ENCODE results near the gene CSMD2. TPM values are rescaled to one million over a fixed set of nuclear protein-coding genes. Genes with fewer than 3 reads are reported as not detected.

The CSMD2 gene
- total RNA-seq, 1 donor from 2014 or later = 0.52 TPM

- Histone ChIP-seq H3K4me3 (ENCODE audit: low read length in 3 of 3) (no peak overlapping the region), H3K9ac (ENCODE audit: low read depth in 1 of 3, low read length in 3 of 3) (no peak overlapping the region), H3K36me3 (ENCODE audit: control insufficient read depth in 3 of 3, insufficient read depth in 3 of 3, low read length in 3 of 3) (no peaks in the 10 kb centered on the region), H3K27me3 (ENCODE audit: control insufficient read depth in 3 of 3, insufficient read depth in 3 of 3, low read length in 3 of 3) (peaks cover 0 to 8% (median 2%) of the 10 kb centered on the region in 3 donors), H3K4me1 (ENCODE audit: control insufficient read depth in 3 of 3, insufficient read depth in 3 of 3, low read length in 3 of 3) (no peaks in the 10 kb centered on the region), H3K9me3 (ENCODE audit: control insufficient read depth in 3 of 3, low read length in 3 of 3) (no peaks in the 10 kb centered on the region), H3K27ac (ENCODE audit: low read depth, low read length) (no peak overlapping the region)
Observed at GRCh38 chr1:33864460-33865389, 300.3 kb downstream of the CSMD2 start.

- no peak within 1 kb of the TSS for H3K9ac ChIP-seq (ENCODE audit: low read depth in 1 of 3, low read length in 3 of 3)
- H3K36me3 ChIP-seq (ENCODE audit: control insufficient read depth in 3 of 3, insufficient read depth in 3 of 3, low read length in 3 of 3) = no peaks in the 10 kb centered on the region
- no peaks in the 10 kb centered on the region for H3K4me1 ChIP-seq (ENCODE audit: control insufficient read depth in 3 of 3, insufficient read depth in 3 of 3, low read length in 3 of 3)
- H3K4me3 ChIP-seq (ENCODE audit: low read length in 3 of 3) = no peak within 1 kb of the TSS
- peaks cover 0 to 8% (median 2%) of the 10 kb centered on the region in 3 donors for H3K27me3 ChIP-seq (ENCODE audit: control insufficient read depth in 3 of 3, insufficient read depth in 3 of 3, low read length in 3 of 3)
- H3K27ac ChIP-seq (ENCODE audit: low read depth, low read length) = no peak within 1 kb of the TSS
- H3K9me3 ChIP-seq (ENCODE audit: control insufficient read depth in 3 of 3, low read length in 3 of 3) = no peaks in the 10 kb centered on the region
Observed at GRCh38 chr1:33863779-33864178, 301.3 kb downstream of the CSMD2 start, which contains the start of gene HMGB4. HMGB4 (plus strand) TSS chr1:33864079; CDS start chr1:33864192, 113 bp downstream.

- no peaks in the 10 kb centered on the region for H3K36me3 ChIP-seq (ENCODE audit: control insufficient read depth in 3 of 3, insufficient read depth in 3 of 3, low read length in 3 of 3)
- peaks cover 0 to 10% (median 8%) of the 10 kb centered on the region in 3 donors for H3K27me3 ChIP-seq (ENCODE audit: control insufficient read depth in 3 of 3, insufficient read depth in 3 of 3, low read length in 3 of 3)
- H3K4me1 ChIP-seq (ENCODE audit: control insufficient read depth in 3 of 3, insufficient read depth in 3 of 3, low read length in 3 of 3) = no peaks in the 10 kb centered on the region
- no peak overlapping the region for H3K27ac ChIP-seq (ENCODE audit: low read depth, low read length)
- H3K9ac ChIP-seq (ENCODE audit: low read depth in 1 of 3, low read length in 3 of 3) = no peak overlapping the region
- no peaks in the 10 kb centered on the region for H3K9me3 ChIP-seq (ENCODE audit: control insufficient read depth in 3 of 3, low read length in 3 of 3)
- no peak overlapping the region for H3K4me3 ChIP-seq (ENCODE audit: low read length in 3 of 3)
Observed at GRCh38 chr1:33860671-33861070, 304.4 kb downstream of the CSMD2 start.

- Histone ChIP-seq H3K4me1 (ENCODE audit: control insufficient read depth in 3 of 3, insufficient read depth in 3 of 3, low read length in 3 of 3) (no peaks in the 10 kb centered on the region), H3K36me3 (ENCODE audit: control insufficient read depth in 3 of 3, insufficient read depth in 3 of 3, low read length in 3 of 3) (no peaks in the 10 kb centered on the region), H3K27me3 (ENCODE audit: control insufficient read depth in 3 of 3, insufficient read depth in 3 of 3, low read length in 3 of 3) (peaks cover 0 to 14% (median 7%) of the 10 kb centered on the region in 3 donors), H3K4me3 (ENCODE audit: low read length in 3 of 3) (no peak overlapping the region), H3K27ac (ENCODE audit: low read depth, low read length) (no peak overlapping the region), H3K9me3 (ENCODE audit: control insufficient read depth in 3 of 3, low read length in 3 of 3) (no peaks in the 10 kb centered on the region), H3K9ac (ENCODE audit: low read depth in 1 of 3, low read length in 3 of 3) (no peak overlapping the region)
Observed at GRCh38 chr1:33854091-33854490, 310.9 kb downstream of the CSMD2 start.

GRCh38 chr1:33853431-33853830 is 311.6 kb downstream of the CSMD2 start:
- no peaks in the 10 kb centered on the region for H3K36me3 ChIP-seq (ENCODE audit: control insufficient read depth in 3 of 3, insufficient read depth in 3 of 3, low read length in 3 of 3)
- H3K9me3 ChIP-seq (ENCODE audit: control insufficient read depth in 3 of 3, low read length in 3 of 3) = no peaks in the 10 kb centered on the region
- no peaks in the 10 kb centered on the region for H3K4me1 ChIP-seq (ENCODE audit: control insufficient read depth in 3 of 3, insufficient read depth in 3 of 3, low read length in 3 of 3)
- H3K27me3 ChIP-seq (ENCODE audit: control insufficient read depth in 3 of 3, insufficient read depth in 3 of 3, low read length in 3 of 3) = peaks cover 0 to 14% (median 7%) of the 10 kb centered on the region in 3 donors
- H3K9ac ChIP-seq (ENCODE audit: low read depth in 1 of 3, low read length in 3 of 3) = no peak overlapping the region
- H3K27ac ChIP-seq (ENCODE audit: low read depth, low read length) = no peak overlapping the region
- H3K4me3 ChIP-seq (ENCODE audit: low read length in 3 of 3) = no peak overlapping the region

- Histone ChIP-seq H3K9me3 (ENCODE audit: control insufficient read depth in 3 of 3, low read length in 3 of 3) (no peaks in the 10 kb centered on the region), H3K4me3 (ENCODE audit: low read length in 3 of 3) (no peak overlapping the region), H3K4me1 (ENCODE audit: control insufficient read depth in 3 of 3, insufficient read depth in 3 of 3, low read length in 3 of 3) (no peaks in the 10 kb centered on the region), H3K36me3 (ENCODE audit: control insufficient read depth in 3 of 3, insufficient read depth in 3 of 3, low read length in 3 of 3) (no peaks in the 10 kb centered on the region), H3K9ac (ENCODE audit: low read depth in 1 of 3, low read length in 3 of 3) (no peak overlapping the region), H3K27me3 (ENCODE audit: control insufficient read depth in 3 of 3, insufficient read depth in 3 of 3, low read length in 3 of 3) (peaks cover 0 to 14% (median 7%) of the 10 kb centered on the region in 3 donors), H3K27ac (ENCODE audit: low read depth, low read length) (no peak overlapping the region)
Observed at GRCh38 chr1:33852711-33853110, 312.3 kb downstream of the CSMD2 start.

GRCh38 chr1:33850481-33850880 is 314.5 kb downstream of the CSMD2 start:
- no peak overlapping the region for H3K4me3 ChIP-seq (ENCODE audit: low read length in 3 of 3)
- H3K36me3 ChIP-seq (ENCODE audit: control insufficient read depth in 3 of 3, insufficient read depth in 3 of 3, low read length in 3 of 3) = no peaks in the 10 kb centered on the region
- H3K9me3 ChIP-seq (ENCODE audit: control insufficient read depth in 3 of 3, low read length in 3 of 3) = no peaks in the 10 kb centered on the region
- H3K27me3 ChIP-seq (ENCODE audit: control insufficient read depth in 3 of 3, insufficient read depth in 3 of 3, low read length in 3 of 3) = peaks cover 0 to 6% (median 6%) of the 10 kb centered on the region in 3 donors
- H3K27ac ChIP-seq (ENCODE audit: low read depth, low read length) = no peak overlapping the region
- H3K9ac ChIP-seq (ENCODE audit: low read depth in 1 of 3, low read length in 3 of 3) = no peak overlapping the region
- H3K4me1 ChIP-seq (ENCODE audit: control insufficient read depth in 3 of 3, insufficient read depth in 3 of 3, low read length in 3 of 3) = no peaks in the 10 kb centered on the region

- Histone ChIP-seq H3K4me3 (ENCODE audit: low read length in 3 of 3) (no peak overlapping the region), H3K4me1 (ENCODE audit: control insufficient read depth in 3 of 3, insufficient read depth in 3 of 3, low read length in 3 of 3) (no peaks in the 10 kb centered on the region), H3K27ac (ENCODE audit: low read depth, low read length) (no peak overlapping the region), H3K36me3 (ENCODE audit: control insufficient read depth in 3 of 3, insufficient read depth in 3 of 3, low read length in 3 of 3) (no peaks in the 10 kb centered on the region), H3K9ac (ENCODE audit: low read depth in 1 of 3, low read length in 3 of 3) (no peak overlapping the region), H3K9me3 (ENCODE audit: control insufficient read depth in 3 of 3, low read length in 3 of 3) (no peaks in the 10 kb centered on the region), H3K27me3 (ENCODE audit: control insufficient read depth in 3 of 3, insufficient read depth in 3 of 3, low read length in 3 of 3) (peaks cover 0 to 1% (median 0%) of the 10 kb centered on the region in 3 donors)
Observed at GRCh38 chr1:33849211-33849610, 315.8 kb downstream of the CSMD2 start.

GRCh38 chr1:33848205-33848937 is 316.7 kb downstream of the CSMD2 start:
- H3K9me3 ChIP-seq (ENCODE audit: control insufficient read depth in 3 of 3, low read length in 3 of 3) = no peaks in the 10 kb centered on the region
- no peaks in the 10 kb centered on the region for H3K36me3 ChIP-seq (ENCODE audit: control insufficient read depth in 3 of 3, insufficient read depth in 3 of 3, low read length in 3 of 3)
- no peaks in the 10 kb centered on the region for H3K27me3 ChIP-seq (ENCODE audit: control insufficient read depth in 3 of 3, insufficient read depth in 3 of 3, low read length in 3 of 3)
- H3K4me3 ChIP-seq (ENCODE audit: low read length in 3 of 3) = no peak overlapping the region
- no peak overlapping the region for H3K27ac ChIP-seq (ENCODE audit: low read depth, low read length)
- H3K9ac ChIP-seq (ENCODE audit: low read depth in 1 of 3, low read length in 3 of 3) = no peak overlapping the region
- no peaks in the 10 kb centered on the region for H3K4me1 ChIP-seq (ENCODE audit: control insufficient read depth in 3 of 3, insufficient read depth in 3 of 3, low read length in 3 of 3)

- H3K9me3 ChIP-seq (ENCODE audit: control insufficient read depth in 3 of 3, low read length in 3 of 3) = no peaks in the 10 kb centered on the region
- no peaks in the 10 kb centered on the region for H3K27me3 ChIP-seq (ENCODE audit: control insufficient read depth in 3 of 3, insufficient read depth in 3 of 3, low read length in 3 of 3)
- H3K4me3 ChIP-seq (ENCODE audit: low read length in 3 of 3) = no peak overlapping the region
- no peaks in the 10 kb centered on the region for H3K36me3 ChIP-seq (ENCODE audit: control insufficient read depth in 3 of 3, insufficient read depth in 3 of 3, low read length in 3 of 3)
- no peak overlapping the region for H3K27ac ChIP-seq (ENCODE audit: low read depth, low read length)
- H3K9ac ChIP-seq (ENCODE audit: low read depth in 1 of 3, low read length in 3 of 3) = no peak overlapping the region
- H3K4me1 ChIP-seq (ENCODE audit: control insufficient read depth in 3 of 3, insufficient read depth in 3 of 3, low read length in 3 of 3) = no peaks in the 10 kb centered on the region
Observed at GRCh38 chr1:33846861-33847260, 318.2 kb downstream of the CSMD2 start.

All from skeletal muscle tissue (tissue), 4 donors.